ENCODE results near the gene UGT2B15.
"Not testable (repeated sequence)": the region's sequence is repeated elsewhere in the genome, so short reads cannot be mapped to it uniquely, and the experiment has no call there.

- TF ChIP-seq REST (IDR thresholded peaks at IDR 0.05; ENCODE audit: insufficient read depth in 1 of 2, low read depth in 2 of 2, low read length in 1 of 2); CTCF (IDR thresholded peaks at IDR 0.05); POLR2AphosphoS5 (IDR thresholded peaks at IDR 0.05; ENCODE audit: low read depth, low read length); SIN3A (IDR thresholded peaks at IDR 0.05; ENCODE audit: borderline replicate concordance, insufficient read depth, low read depth, low read length); TCF7L2 (IDR thresholded peaks at IDR 0.05; ENCODE audit: low read depth, low read length): not testable (repeated sequence)
Measured at GRCh38 chr4:68657022-68657594, 13.3 kb downstream of the UGT2B15 start.
